Panc1 (cell line): ENCODE results near the gene SPOCK1.

Source experiments
- CTCF ChIP-seq: fragments of 450-650 bp; IDR thresholded peaks from 2 replicates; pipeline ENCODE4 v1.5.1; 2017; ENCODE audit warnings: mild to moderate bottlenecking
- POLR2AphosphoS5 ChIP-seq: IDR thresholded peaks from 2 replicates; pipeline ENCODE4 v1.6.1; 2012; ENCODE audit warnings: mild to moderate bottlenecking, low read depth, low read length, moderate library complexity
- REST ChIP-seq, 2 experiments: IDR thresholded peaks; 2 replicates each; pipeline ENCODE4 v1.6.1; 2011 to 2012; ENCODE audit warnings: low read depth in 2 of 2, control low read depth in 1 of 2, low read length in 1 of 2, mild to moderate bottlenecking in 1 of 2, moderate library complexity in 1 of 2; ENCODE audit not compliant: insufficient read depth in 1 of 2
- SIN3A ChIP-seq: IDR thresholded peaks from 2 replicates; pipeline ENCODE4 v1.6.1; 2012; ENCODE audit warnings: low read depth, mild to moderate bottlenecking, low read length, moderate library complexity, borderline replicate concordance; ENCODE audit not compliant: insufficient read depth

DNA sequence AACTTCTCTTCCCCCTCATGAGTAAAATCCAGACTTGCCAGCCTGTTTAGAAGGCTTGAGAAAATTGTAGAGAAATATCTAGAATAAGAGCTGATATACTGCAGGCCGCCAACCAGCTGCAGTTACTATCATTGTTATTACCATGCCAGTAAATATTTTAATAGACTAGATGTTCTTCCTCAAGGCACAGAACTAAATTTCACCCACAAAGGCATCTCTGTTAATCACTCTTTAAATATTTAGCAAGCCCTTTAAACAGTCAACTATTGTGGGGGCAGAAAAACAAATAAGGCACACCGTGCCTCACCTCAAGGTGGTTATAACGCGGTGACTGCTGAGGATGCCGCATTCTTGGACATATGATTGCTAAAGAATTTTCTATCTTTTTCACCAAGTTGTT, 147.0 kb downstream of the SPOCK1 start:
- TF ChIP-seq CTCF (no peak), POLR2AphosphoS5 (no peak), REST (IDR thresholded peaks at IDR 0.05; ENCODE audit: insufficient read depth in 1 of 2, low read depth in 2 of 2, low read length in 1 of 2) (no peak), SIN3A (no peak)
